ENCODE data around the gene SLC1A2. TPM values are rescaled to one million over a fixed set of nuclear protein-coding genes. Genes with fewer than 3 reads are reported as not detected.

SLC1A2 gene
- total RNA-seq, 1 experiment from 2014 or later = 0.50 TPM

DNA sequence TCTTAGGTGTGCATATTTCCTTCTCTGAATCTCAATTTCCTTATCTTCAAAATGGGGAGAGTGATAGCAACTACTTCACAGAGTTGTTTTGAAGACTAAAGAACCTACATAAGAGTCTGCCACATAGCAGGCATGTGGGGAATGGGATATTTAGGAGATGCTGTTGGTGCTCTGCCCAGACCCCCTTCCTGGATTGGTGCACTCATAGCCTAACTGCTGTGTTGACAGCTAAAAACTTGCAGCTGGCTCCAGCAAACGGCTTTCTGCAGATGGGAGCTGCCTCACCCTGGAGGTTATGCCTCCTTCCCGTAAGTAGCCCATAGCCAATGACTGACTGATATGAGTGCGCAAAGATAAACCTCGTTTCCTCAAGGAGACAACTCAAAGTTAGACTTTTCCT lies 174.3 kb downstream of the SLC1A2 start:
- no peak overlapping the region for H2AFZ ChIP-seq (ENCODE audit: low read length)
- H3K14ac ChIP-seq (ENCODE audit: insufficient read depth, low read length) = no peak overlapping the region
- H3K9me3 ChIP-seq (ENCODE audit: control insufficient read depth, low read depth, low read length) = no peaks in the 10 kb centered on the region
- H2BK20ac ChIP-seq (ENCODE audit: low read depth, low read length, poor library complexity, severe bottlenecking) = no peak overlapping the region
- no peak for DNase-seq
- H2BK15ac ChIP-seq (ENCODE audit: low read depth, low read length) = no peak overlapping the region
- no peak overlapping the region for H3K27ac ChIP-seq (ENCODE audit: insufficient read length, low read depth, low read length)
- Mint-ChIP-seq H3K27ac (no peak overlapping the region), H3K9me3 (no peaks in the 10 kb centered on the region), H3K36me3 (ENCODE audit: insufficient read depth in 1 of 3, low read depth in 3 of 3) (no peaks in the 10 kb centered on the region), H3K4me1 (no peaks in the 10 kb centered on the region), H3K27me3 (ENCODE audit: low read depth) (no peaks in the 10 kb centered on the region; the same call in 1 of the 2 replicates), H3K4me3 (no peak overlapping the region)
- no peak overlapping the region for H2BK5ac ChIP-seq (ENCODE audit: insufficient read length, low read length)
- TF ChIP-seq, protein P1, sequence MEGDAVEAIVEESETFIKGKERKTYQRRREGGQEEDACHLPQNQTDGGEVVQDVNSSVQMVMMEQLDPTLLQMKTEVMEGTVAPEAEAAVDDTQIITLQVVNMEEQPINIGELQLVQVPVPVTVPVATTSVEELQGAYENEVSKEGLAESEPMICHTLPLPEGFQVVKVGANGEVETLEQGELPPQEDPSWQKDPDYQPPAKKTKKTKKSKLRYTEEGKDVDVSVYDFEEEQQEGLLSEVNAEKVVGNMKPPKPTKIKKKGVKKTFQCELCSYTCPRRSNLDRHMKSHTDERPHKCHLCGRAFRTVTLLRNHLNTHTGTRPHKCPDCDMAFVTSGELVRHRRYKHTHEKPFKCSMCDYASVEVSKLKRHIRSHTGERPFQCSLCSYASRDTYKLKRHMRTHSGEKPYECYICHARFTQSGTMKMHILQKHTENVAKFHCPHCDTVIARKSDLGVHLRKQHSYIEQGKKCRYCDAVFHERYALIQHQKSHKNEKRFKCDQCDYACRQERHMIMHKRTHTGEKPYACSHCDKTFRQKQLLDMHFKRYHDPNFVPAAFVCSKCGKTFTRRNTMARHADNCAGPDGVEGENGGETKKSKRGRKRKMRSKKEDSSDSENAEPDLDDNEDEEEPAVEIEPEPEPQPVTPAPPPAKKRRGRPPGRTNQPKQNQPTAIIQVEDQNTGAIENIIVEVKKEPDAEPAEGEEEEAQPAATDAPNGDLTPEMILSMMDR (conservative IDR thresholded peaks at IDR 0.05) = no peak
- no peaks in the 10 kb centered on the region for H3K23me2 ChIP-seq (ENCODE audit: insufficient read length, low read depth, low read length, poor library complexity, severe bottlenecking)
- no peaks in the 10 kb centered on the region for H3K79me2 ChIP-seq (ENCODE audit: insufficient read depth, low read length)
- no peak overlapping the region for H3K23ac ChIP-seq (ENCODE audit: insufficient read length, low read depth, low read length)
- no peak overlapping the region for H4K8ac ChIP-seq (replicated peaks; ENCODE audit: insufficient read length, low read depth, low read length)
- H4K5ac ChIP-seq (ENCODE audit: insufficient read length, low read depth, low read length) = no peak overlapping the region
- no peak overlapping the region for H2BK120ac ChIP-seq (ENCODE audit: low read depth, low read length, poor library complexity, severe bottlenecking)
- H4K91ac ChIP-seq (ENCODE audit: insufficient read length, low read depth, low read length) = no peak overlapping the region
- no peak overlapping the region for H3K18ac ChIP-seq (ENCODE audit: insufficient read length, low read depth, low read length)
- H3K4me2 ChIP-seq (ENCODE audit: insufficient read depth, insufficient read length, low read length) = no peak overlapping the region
- no peaks in the 10 kb centered on the region for H3K4me1 ChIP-seq (ENCODE audit: insufficient read depth, low read length)
- no peaks in the 10 kb centered on the region for H3K79me1 ChIP-seq (ENCODE audit: insufficient read depth, low read depth, low read length, poor library complexity, severe bottlenecking)
- no peaks in the 10 kb centered on the region for H3K27me3 ChIP-seq (ENCODE audit: insufficient read depth, low read length)
- H2AK5ac ChIP-seq (ENCODE audit: insufficient read length, low read length) = no peak overlapping the region
- H4K20me1 ChIP-seq (ENCODE audit: control insufficient read depth, insufficient read depth, insufficient read length) = no peaks in the 10 kb centered on the region
- H3K4ac ChIP-seq (ENCODE audit: low read depth, low read length) = no peak overlapping the region
- no peak overlapping the region for H2BK12ac ChIP-seq (ENCODE audit: insufficient read length, low read depth, low read length)
- WGBS (ENCODE audit: extremely low coverage, insufficient read length, low lambda C conversion rate) = no CpG with 5 or more reads among the region's 4 CpGs
- no peak overlapping the region for H3T11ph ChIP-seq (ENCODE audit: low read length)
- no peak overlapping the region for H3K56ac ChIP-seq (ENCODE audit: insufficient read length, low read depth, low read length)
- H3K9ac ChIP-seq (ENCODE audit: extremely low read depth, insufficient read length, low read length) = no peak overlapping the region

All from H9 (cell line).